Measurements from ENCODE around the gene CHD5. TPM values are rescaled to one million over a fixed set of nuclear protein-coding genes. Genes with fewer than 3 reads are reported as not detected.
"Not testable (repeated sequence)": the region's sequence is repeated elsewhere in the genome, so short reads cannot be mapped to it uniquely, and the experiment has no call there.

CHD5 gene
- polyA plus RNA-seq, 4 donors: 0.28 to 1.8 (median 0.67) TPM; not detected in 1

- no peak for DNase-seq
- no peak for FAIRE-seq
- Histone ChIP-seq H3K4me1 (ENCODE audit: control insufficient read depth in 3 of 3, insufficient read depth in 2 of 3, low read depth in 1 of 3, low read length in 2 of 3) (no peaks in the 10 kb centered on the region), H3K36me3 (ENCODE audit: control insufficient read depth in 3 of 3, insufficient read depth in 2 of 3, low read depth in 1 of 3, low read length in 3 of 3) (peaks cover 0 to 5% (median 0%) of the 10 kb centered on the region in 3 donors), H3K27me3 (ENCODE audit: control insufficient read depth in 3 of 3, insufficient read depth in 3 of 3, low read length in 3 of 3) (no peaks in the 10 kb centered on the region), H3K27ac (ENCODE audit: low read depth in 1 of 3, low read length in 2 of 3) (no peak overlapping the region), H3K4me3 (ENCODE audit: low read depth in 1 of 3, low read length in 3 of 3) (no peak overlapping the region), H3K9me3 (ENCODE audit: control insufficient read depth in 2 of 2, insufficient read depth in 1 of 2, low read depth in 1 of 2, low read length in 1 of 2) (no peaks in the 10 kb centered on the region)
- WGBS, 3 donors: 83 to 86% (median 83%) methylated on average over 13 of the region's 13 CpGs
These were observed 108.9 kb downstream of the CHD5 start for GRCh38 chr1:6071219-6071618.

GRCh38 chr1:6070450-6070974 is 109.6 kb downstream of the CHD5 start:
- FAIRE-seq (no peak), DNase-seq (no peak)
- Histone ChIP-seq H3K4me1 (ENCODE audit: control insufficient read depth in 3 of 3, insufficient read depth in 2 of 3, low read depth in 1 of 3, low read length in 2 of 3) (no peaks in the 10 kb centered on the region), H3K9me3 (ENCODE audit: control insufficient read depth in 2 of 2, insufficient read depth in 1 of 2, low read depth in 1 of 2, low read length in 1 of 2) (no peaks in the 10 kb centered on the region), H3K36me3 (ENCODE audit: control insufficient read depth in 3 of 3, insufficient read depth in 2 of 3, low read depth in 1 of 3, low read length in 3 of 3) (peaks cover 0 to 5% (median 0%) of the 10 kb centered on the region in 3 donors), H3K27ac (ENCODE audit: low read depth in 1 of 3, low read length in 2 of 3) (no peak overlapping the region), H3K4me3 (ENCODE audit: low read depth in 1 of 3, low read length in 3 of 3) (no peak overlapping the region), H3K27me3 (ENCODE audit: control insufficient read depth in 3 of 3, insufficient read depth in 3 of 3, low read length in 3 of 3) (no peaks in the 10 kb centered on the region)
- 86 to 88% (median 87%) methylated on average over 9 of the region's 9 CpGs for WGBS, 3 donors

GRCh38 chr1:6069573-6069972 is 110.5 kb downstream of the CHD5 start:
- WGBS, 3 donors: 84 to 90% (median 86%) methylated on average over 14 of the region's 14 CpGs
- H3K4me3 ChIP-seq (ENCODE audit: low read depth in 1 of 3, low read length in 3 of 3): no peak overlapping the region
- DNase-seq (no peak), FAIRE-seq (no peak)
- no peak overlapping the region for H3K27ac ChIP-seq (ENCODE audit: low read depth in 1 of 3, low read length in 2 of 3)
- H3K9me3 ChIP-seq (ENCODE audit: control insufficient read depth in 2 of 2, insufficient read depth in 1 of 2, low read depth in 1 of 2, low read length in 1 of 2): no peaks in the 10 kb centered on the region
- peaks cover 0 to 5% (median 0%) of the 10 kb centered on the region in 3 donors for H3K36me3 ChIP-seq (ENCODE audit: control insufficient read depth in 3 of 3, insufficient read depth in 2 of 3, low read depth in 1 of 3, low read length in 3 of 3)
- no peaks in the 10 kb centered on the region for H3K27me3 ChIP-seq (ENCODE audit: control insufficient read depth in 3 of 3, insufficient read depth in 3 of 3, low read length in 3 of 3)
- H3K4me1 ChIP-seq (ENCODE audit: control insufficient read depth in 3 of 3, insufficient read depth in 2 of 3, low read depth in 1 of 3, low read length in 2 of 3): no peaks in the 10 kb centered on the region

- Histone ChIP-seq H3K4me1 (ENCODE audit: control insufficient read depth in 3 of 3, insufficient read depth in 2 of 3, low read depth in 1 of 3, low read length in 2 of 3) (no peaks in the 10 kb centered on the region), H3K27ac (ENCODE audit: low read depth in 1 of 3, low read length in 2 of 3) (no peak overlapping the region), H3K4me3 (ENCODE audit: low read depth in 1 of 3, low read length in 3 of 3) (no peak overlapping the region), H3K27me3 (ENCODE audit: control insufficient read depth in 3 of 3, insufficient read depth in 3 of 3, low read length in 3 of 3) (no peaks in the 10 kb centered on the region), H3K36me3 (ENCODE audit: control insufficient read depth in 3 of 3, insufficient read depth in 2 of 3, low read depth in 1 of 3, low read length in 3 of 3) (peaks cover 0 to 5% (median 0%) of the 10 kb centered on the region in 3 donors), H3K9me3 (ENCODE audit: control insufficient read depth in 2 of 2, insufficient read depth in 1 of 2, low read depth in 1 of 2, low read length in 1 of 2) (no peaks in the 10 kb centered on the region)
- 75 to 85% (median 84%) methylated on average over 9 of the region's 9 CpGs for whole genome bisulfite sequencing, 3 donors
- FAIRE-seq (no peak), DNase-seq (no peak)
These were observed 111.2 kb downstream of the CHD5 start for GRCh38 chr1:6068932-6069331.

GRCh38 chr1:6068073-6068472 is 112.0 kb downstream of the CHD5 start:
- Histone ChIP-seq H3K27ac (ENCODE audit: low read depth in 1 of 3, low read length in 2 of 3) (no peak overlapping the region), H3K36me3 (ENCODE audit: control insufficient read depth in 3 of 3, insufficient read depth in 2 of 3, low read depth in 1 of 3, low read length in 3 of 3) (no peaks in the 10 kb centered on the region), H3K4me1 (ENCODE audit: control insufficient read depth in 3 of 3, insufficient read depth in 2 of 3, low read depth in 1 of 3, low read length in 2 of 3) (no peaks in the 10 kb centered on the region), H3K4me3 (ENCODE audit: low read depth in 1 of 3, low read length in 3 of 3) (no peak overlapping the region), H3K27me3 (ENCODE audit: control insufficient read depth in 3 of 3, insufficient read depth in 3 of 3, low read length in 3 of 3) (no peaks in the 10 kb centered on the region), H3K9me3 (ENCODE audit: control insufficient read depth in 2 of 2, insufficient read depth in 1 of 2, low read depth in 1 of 2, low read length in 1 of 2) (no peaks in the 10 kb centered on the region)
- FAIRE-seq: no peak
- 56 to 83% (median 65%) methylated on average over 5 of the region's 5 CpGs for WGBS, 3 donors
- DNase-seq: no peak

GRCh38 chr1:6066680-6067079 is 113.4 kb downstream of the CHD5 start:
- DNase-seq (no peak), FAIRE-seq (no peak)
- H3K36me3 ChIP-seq (ENCODE audit: control insufficient read depth in 3 of 3, insufficient read depth in 2 of 3, low read depth in 1 of 3, low read length in 3 of 3): no peaks in the 10 kb centered on the region
- no peak overlapping the region for H3K4me3 ChIP-seq (ENCODE audit: low read depth in 1 of 3, low read length in 3 of 3)
- H3K4me1 ChIP-seq (ENCODE audit: control insufficient read depth in 3 of 3, insufficient read depth in 2 of 3, low read depth in 1 of 3, low read length in 2 of 3): no peaks in the 10 kb centered on the region
- 82 to 95% (median 90%) methylated on average over 7 to 8 of the region's 8 CpGs for WGBS, 3 donors
- no peak overlapping the region for H3K27ac ChIP-seq (ENCODE audit: low read depth in 1 of 3, low read length in 2 of 3)
- no peaks in the 10 kb centered on the region for H3K27me3 ChIP-seq (ENCODE audit: control insufficient read depth in 3 of 3, insufficient read depth in 3 of 3, low read length in 3 of 3)
- H3K9me3 ChIP-seq (ENCODE audit: control insufficient read depth in 2 of 2, insufficient read depth in 1 of 2, low read depth in 1 of 2, low read length in 1 of 2): no peaks in the 10 kb centered on the region

GRCh38 chr1:6065093-6065858 is 114.8 kb downstream of the CHD5 start:
- no peak overlapping the region for H3K27ac ChIP-seq (ENCODE audit: low read depth in 1 of 3, low read length in 2 of 3)
- peaks cover 0 to 2% (median 0%) of the 10 kb centered on the region in 3 donors for H3K36me3 ChIP-seq (ENCODE audit: control insufficient read depth in 3 of 3, insufficient read depth in 2 of 3, low read depth in 1 of 3, low read length in 3 of 3)
- DNase-seq: no peak
- H3K27me3 ChIP-seq (ENCODE audit: control insufficient read depth in 3 of 3, insufficient read depth in 3 of 3, low read length in 3 of 3): no peaks in the 10 kb centered on the region
- FAIRE-seq: no peak
- H3K4me3 ChIP-seq (ENCODE audit: low read depth in 1 of 3, low read length in 3 of 3): no peak overlapping the region
- WGBS, 3 donors: 84 to 90% (median 89%) methylated on average over 27 to 28 of the region's 28 CpGs
- no peaks in the 10 kb centered on the region for H3K9me3 ChIP-seq (ENCODE audit: control insufficient read depth in 2 of 2, insufficient read depth in 1 of 2, low read depth in 1 of 2, low read length in 1 of 2)
- no peaks in the 10 kb centered on the region for H3K4me1 ChIP-seq (ENCODE audit: control insufficient read depth in 3 of 3, insufficient read depth in 2 of 3, low read depth in 1 of 3, low read length in 2 of 3)

GRCh38 chr1:6063532-6064053 is 116.5 kb downstream of the CHD5 start:
- WGBS, 3 donors: 80 to 88% (median 81%) methylated on average over 7 of the region's 7 CpGs
- H3K27ac ChIP-seq (ENCODE audit: low read depth in 1 of 3, low read length in 2 of 3); H3K9me3 ChIP-seq (ENCODE audit: control insufficient read depth in 2 of 2, insufficient read depth in 1 of 2, low read depth in 1 of 2, low read length in 1 of 2); H3K36me3 ChIP-seq (ENCODE audit: control insufficient read depth in 3 of 3, insufficient read depth in 2 of 3, low read depth in 1 of 3, low read length in 3 of 3); H3K4me1 ChIP-seq (ENCODE audit: control insufficient read depth in 3 of 3, insufficient read depth in 2 of 3, low read depth in 1 of 3, low read length in 2 of 3); FAIRE-seq; H3K4me3 ChIP-seq (ENCODE audit: low read depth in 1 of 3, low read length in 3 of 3); H3K27me3 ChIP-seq (ENCODE audit: control insufficient read depth in 3 of 3, insufficient read depth in 3 of 3, low read length in 3 of 3); DNase-seq: not testable (repeated sequence)
